ENCODE data around the gene ACHE.

ACHE gene

DNA sequence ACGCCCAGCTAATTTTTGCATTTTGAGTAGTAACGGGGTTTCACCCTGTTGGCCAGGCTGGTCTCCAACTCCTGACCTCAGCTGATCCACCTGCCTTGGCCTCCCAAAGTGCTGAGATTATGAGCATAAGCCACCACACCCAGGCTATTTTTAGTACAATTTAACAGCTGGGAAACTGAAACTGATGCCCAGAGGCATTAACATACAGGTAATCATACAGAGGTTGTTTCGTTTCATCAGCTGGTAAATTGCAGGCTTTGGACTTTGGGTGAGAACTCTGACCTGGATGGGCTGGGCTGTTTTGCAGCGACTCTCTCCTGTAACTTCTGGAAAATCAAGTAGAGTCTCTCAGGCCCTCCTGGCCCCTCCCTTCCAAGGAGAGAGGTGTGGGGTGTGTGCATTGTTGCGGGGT is 6.2 kb upstream of the ACHE start:
- TF ChIP-seq, protein P1, sequence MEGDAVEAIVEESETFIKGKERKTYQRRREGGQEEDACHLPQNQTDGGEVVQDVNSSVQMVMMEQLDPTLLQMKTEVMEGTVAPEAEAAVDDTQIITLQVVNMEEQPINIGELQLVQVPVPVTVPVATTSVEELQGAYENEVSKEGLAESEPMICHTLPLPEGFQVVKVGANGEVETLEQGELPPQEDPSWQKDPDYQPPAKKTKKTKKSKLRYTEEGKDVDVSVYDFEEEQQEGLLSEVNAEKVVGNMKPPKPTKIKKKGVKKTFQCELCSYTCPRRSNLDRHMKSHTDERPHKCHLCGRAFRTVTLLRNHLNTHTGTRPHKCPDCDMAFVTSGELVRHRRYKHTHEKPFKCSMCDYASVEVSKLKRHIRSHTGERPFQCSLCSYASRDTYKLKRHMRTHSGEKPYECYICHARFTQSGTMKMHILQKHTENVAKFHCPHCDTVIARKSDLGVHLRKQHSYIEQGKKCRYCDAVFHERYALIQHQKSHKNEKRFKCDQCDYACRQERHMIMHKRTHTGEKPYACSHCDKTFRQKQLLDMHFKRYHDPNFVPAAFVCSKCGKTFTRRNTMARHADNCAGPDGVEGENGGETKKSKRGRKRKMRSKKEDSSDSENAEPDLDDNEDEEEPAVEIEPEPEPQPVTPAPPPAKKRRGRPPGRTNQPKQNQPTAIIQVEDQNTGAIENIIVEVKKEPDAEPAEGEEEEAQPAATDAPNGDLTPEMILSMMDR (IDR thresholded peaks at IDR 0.05; ENCODE audit: low read depth, low read length), result no peak
- DNase-seq (ENCODE audit: extremely low read depth, low read depth), result no peak

DNA sequence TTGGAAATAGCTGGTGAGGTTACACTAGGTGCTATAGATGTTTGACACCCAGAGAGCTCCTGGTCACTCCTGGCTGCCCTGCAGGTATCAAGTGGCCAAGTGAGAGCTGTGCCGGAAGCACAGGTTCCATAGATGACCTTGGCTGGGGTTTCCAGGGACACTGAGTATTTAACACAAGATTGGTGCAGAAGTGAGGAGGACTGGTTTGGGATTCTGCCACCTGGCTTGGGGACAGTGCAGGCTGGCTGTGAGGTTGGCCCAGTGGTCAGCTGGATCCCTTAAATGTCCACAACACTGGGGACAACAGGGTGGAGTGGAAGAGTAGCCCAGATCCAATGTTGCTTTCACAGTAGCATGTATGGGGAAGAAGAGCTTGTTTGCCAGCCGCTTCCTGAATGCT is 5.3 kb upstream of the ACHE start:
- TF ChIP-seq, protein P1 (IDR thresholded peaks at IDR 0.05; ENCODE audit: low read depth, low read length), result no peak
- DNase-seq (ENCODE audit: extremely low read depth, low read depth), result no peak

DNA sequence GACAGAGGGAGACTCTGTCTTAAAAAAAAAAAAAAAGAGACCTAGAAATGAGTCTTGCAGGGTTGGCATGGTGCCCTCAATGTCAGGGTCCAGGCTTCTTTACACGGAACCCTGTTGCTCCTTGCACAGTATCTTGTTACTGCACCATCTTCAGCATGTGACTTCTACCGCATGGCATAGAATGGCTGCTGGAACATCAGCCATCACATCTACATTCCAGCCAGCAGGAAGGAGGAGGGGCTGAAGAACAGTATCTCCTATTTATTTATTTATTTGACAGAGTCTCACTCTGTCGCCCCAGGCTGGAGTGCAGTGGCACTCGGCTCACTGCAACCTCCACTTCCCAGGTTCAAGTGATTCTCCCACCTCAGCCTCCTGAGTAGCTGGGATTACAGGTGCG is 3.7 kb upstream of the ACHE start:
- TF ChIP-seq, protein P1 (IDR thresholded peaks at IDR 0.05; ENCODE audit: low read depth, low read length), result no peak
- DNase-seq (ENCODE audit: extremely low read depth, low read depth), result no peak

DNA sequence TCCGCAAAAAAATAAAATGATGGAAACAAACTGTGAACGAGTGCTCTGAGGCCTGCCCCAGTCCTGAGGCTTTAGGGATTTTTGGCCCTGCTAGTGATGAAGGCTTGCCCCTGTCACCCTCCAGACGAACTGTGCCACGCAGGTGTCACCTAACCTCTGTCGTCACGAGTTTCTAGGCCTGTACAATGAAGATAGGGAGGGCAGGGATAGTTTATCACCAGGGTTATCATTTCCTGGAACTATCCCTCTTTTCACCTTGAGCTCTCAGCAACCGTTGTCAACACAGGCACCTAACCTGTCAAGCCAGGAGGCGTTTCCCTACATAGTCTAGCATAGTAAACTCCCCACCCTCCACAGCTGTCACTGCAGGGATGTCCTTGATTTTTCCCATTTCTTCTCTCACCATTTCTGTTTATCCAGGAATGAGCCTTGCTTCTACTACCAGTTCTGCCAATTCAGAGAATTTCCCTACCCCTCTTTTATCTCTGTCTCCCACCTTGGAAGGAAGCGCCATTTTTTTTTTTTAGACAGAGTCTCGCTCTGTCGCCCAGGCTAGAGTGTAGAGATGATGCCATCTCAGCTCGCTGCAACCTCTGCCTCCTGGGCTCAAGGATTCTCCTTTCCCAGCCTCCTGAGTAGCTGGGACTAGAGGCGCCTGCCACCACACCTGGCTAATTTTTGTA is 2.2 kb upstream of the ACHE start:
- TF ChIP-seq, protein P1 (IDR thresholded peaks at IDR 0.05; ENCODE audit: low read depth, low read length), result no peak
- no peak for DNase-seq (ENCODE audit: extremely low read depth, low read depth)

DNA sequence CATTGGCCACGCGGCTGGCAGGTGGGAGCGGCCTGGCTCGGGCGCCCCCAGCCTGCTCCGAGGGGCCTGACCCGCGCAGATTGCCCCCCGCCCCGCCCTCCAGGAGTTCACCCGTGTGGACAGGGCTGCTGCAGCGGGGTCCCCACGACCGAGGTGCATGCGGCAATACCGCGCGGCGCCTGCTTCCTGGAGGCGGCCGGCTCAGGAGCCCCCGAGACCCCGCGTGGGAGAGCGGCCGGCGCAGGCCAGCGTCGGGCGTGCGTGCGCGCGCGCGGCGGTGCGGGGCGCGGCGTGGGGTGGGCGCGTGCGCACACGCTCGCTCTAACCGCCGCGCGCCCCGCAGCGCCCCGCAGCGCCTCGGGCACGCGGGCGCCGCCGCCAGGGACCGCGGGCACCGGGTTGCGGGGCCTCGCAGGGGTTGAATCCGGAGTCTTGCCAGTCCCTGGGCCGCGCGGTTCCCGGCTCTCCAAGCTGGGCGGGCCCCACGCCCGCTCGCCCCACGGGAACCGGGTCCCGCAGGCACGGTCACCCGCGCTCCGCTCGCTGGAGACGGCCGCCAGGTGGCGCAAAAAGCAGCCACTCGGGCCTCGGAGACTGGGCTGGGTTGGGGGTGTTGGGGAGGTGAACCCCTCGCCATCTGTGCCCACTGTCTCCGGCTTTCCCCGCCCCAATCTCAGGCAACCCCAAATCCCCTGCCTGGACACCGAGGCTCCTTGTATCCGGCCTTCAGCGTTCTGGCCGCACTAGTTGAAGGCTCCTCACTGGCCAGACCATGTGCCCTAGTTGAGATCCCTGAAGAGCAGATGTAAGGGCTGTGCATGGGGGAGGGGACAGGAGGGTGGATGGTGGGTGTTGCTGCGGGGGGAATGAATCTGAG is 1.3 kb upstream of the ACHE start:
- DNase-seq (ENCODE audit: extremely low read depth, low read depth), result no peak
- TF ChIP-seq, protein P1 (IDR thresholded peaks at IDR 0.05; ENCODE audit: low read depth, low read length), result peak; percentile 61

DNA sequence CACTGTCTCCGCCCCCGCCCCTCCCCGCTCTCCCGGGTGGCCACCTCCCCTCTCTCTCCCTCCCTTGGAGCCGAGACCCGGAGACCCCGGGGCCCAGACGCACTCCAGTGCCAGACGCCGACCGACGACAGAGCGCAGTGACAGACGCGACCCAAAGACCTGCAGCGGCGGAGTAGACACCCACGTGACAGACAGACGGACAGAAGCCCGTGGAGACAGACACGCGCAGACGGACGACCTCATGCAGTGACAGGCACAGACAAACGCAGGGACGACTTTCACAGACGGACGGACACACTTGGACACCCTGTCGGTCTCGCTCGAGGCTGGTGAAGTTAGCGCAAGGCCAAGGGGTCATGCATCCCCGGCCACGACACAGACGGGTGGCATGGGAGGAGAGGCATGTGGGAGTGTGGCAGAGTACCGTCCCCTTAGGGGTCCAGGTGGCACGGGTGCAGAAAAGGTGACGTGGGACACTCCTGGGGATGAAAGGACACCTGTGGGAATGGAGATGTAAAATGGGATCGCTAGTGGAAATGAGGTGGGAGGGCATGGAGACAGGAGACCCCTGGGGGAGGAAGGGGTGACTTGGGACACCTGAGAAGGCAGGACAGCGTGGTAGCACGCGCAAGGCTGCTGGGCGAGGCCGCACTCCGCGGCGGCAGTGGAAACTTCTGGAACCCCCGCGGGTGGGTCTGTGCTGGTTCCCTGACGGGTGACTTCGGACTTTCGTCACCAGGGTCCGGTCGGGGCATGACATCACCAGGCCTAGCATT is 456 bp upstream of the ACHE start:
- TF ChIP-seq, protein P1 (IDR thresholded peaks at IDR 0.05; ENCODE audit: low read depth, low read length), result no peak
- DNase-seq (ENCODE audit: extremely low read depth, low read depth), result no peak

Measured in AG09319 (cell line).